OCI-LY3 (cell line): Measurements from ENCODE around the gene CHRM2.

Source experiments
- H2AFZ ChIP-seq: fragments of 200-600, 300-600 bp; shearing (Covaris generic); 2 replicates; pipeline ENCODE4 v1.6.0; 2014; ENCODE audit warnings: antibody characterized with exemption, low read depth, low read length
- H3K27ac ChIP-seq: fragments of 200-600, 300-600 bp; sonication (generic); 2 replicates; pipeline ENCODE4 v1.5.1; 2014; ENCODE audit warnings: mild to moderate bottlenecking, low read length, moderate library complexity, mixed read lengths
- H3K27me3 ChIP-seq: fragments of 200-600, 300-600 bp; sonication (generic); 2 replicates; pipeline ENCODE4 v1.6.1; 2014; ENCODE audit warnings: low read depth, low read length, mixed read lengths
- H3K36me3 ChIP-seq: fragments of 200-600, 300-600 bp; sonication (generic); replicated peaks from 2 replicates; pipeline ENCODE3; 2014; ENCODE audit warnings: low read depth, low read length, mixed read lengths
- H3K4me1 ChIP-seq: fragments of 300-600, 200-600 bp; sonication (generic); 2 replicates; pipeline ENCODE4 v1.6.1; 2014; ENCODE audit warnings: low read length, mixed read lengths
- H3K4me2 ChIP-seq: fragments of 200-600, 300-600 bp; sonication (generic); 2 replicates; pipeline ENCODE4 v1.6.1; 2014; ENCODE audit warnings: low read length, mixed read lengths
- H3K4me3 ChIP-seq: fragments of 300-600, 200-600 bp; sonication (generic); 2 replicates; pipeline ENCODE4 v1.5.1; 2014; ENCODE audit warnings: antibody characterized with exemption, mild to moderate bottlenecking, low read length, moderate library complexity
- H3K79me2 ChIP-seq: fragments of 300-600, 200-600 bp; shearing (Covaris generic); 2 replicates; pipeline ENCODE4 v1.6.1; 2014; ENCODE audit warnings: mild to moderate bottlenecking, low read length, mixed read lengths
- H3K9ac ChIP-seq: fragments of 300-600, 200-600 bp; shearing (Covaris generic); 2 replicates; pipeline ENCODE4 v1.6.0; 2014; ENCODE audit warnings: mild to moderate bottlenecking, low read length, moderate library complexity
- H3K9me3 ChIP-seq: fragments of 200-600, 300-600 bp; shearing (Covaris generic); 2 replicates; pipeline ENCODE4 v1.6.1; 2014; ENCODE audit warnings: low read length, mixed read lengths; ENCODE audit not compliant: insufficient read depth
- H4K20me1 ChIP-seq: fragments of 200-600, 300-600 bp; sonication (generic); 2 replicates; pipeline ENCODE4 v1.6.1; 2016; ENCODE audit warnings: low read length, mixed read lengths; ENCODE audit not compliant: insufficient read depth
- CTCF ChIP-seq: fragments of 200-600, 300-600 bp; sonication (generic); IDR thresholded peaks from 2 replicates; pipeline ENCODE4 v1.5.1; 2014; ENCODE audit warnings: antibody characterized with exemption, low read length, low read depth
- EZH2phosphoT487 ChIP-seq: fragments of 200-600 bp; shearing (Covaris generic); IDR thresholded peaks from 2 replicates; pipeline ENCODE4 v1.6.1; 2018; ENCODE audit warnings: antibody characterized with exemption, mixed run types, low read depth

CHRM2 gene

GRCh38 chr7:136853654-136854053 lies 14.8 kb upstream of the CHRM2 start:
- TF ChIP-seq EZH2phosphoT487 (no peak), CTCF (no peak)
- Histone ChIP-seq H3K79me2 (no peaks in the 10 kb centered on the region), H3K36me3 (no peaks in the 10 kb centered on the region), H2AFZ (no peak overlapping the region), H3K9ac (no peak overlapping the region), H3K4me2 (no peak overlapping the region), H3K27ac (no peak overlapping the region), H3K4me3 (no peak overlapping the region), H4K20me1 (no peaks in the 10 kb centered on the region), H3K9me3 (no peaks in the 10 kb centered on the region), H3K27me3 (no peaks in the 10 kb centered on the region), H3K4me1 (no peaks in the 10 kb centered on the region)

GRCh38 chr7:136857573-136857972 lies 10.9 kb upstream of the CHRM2 start:
- no peak overlapping the region for H3K9ac ChIP-seq
- TF ChIP-seq EZH2phosphoT487, result no peak
- TF ChIP-seq CTCF, result no peak
- H3K27me3 ChIP-seq, result no peaks in the 10 kb centered on the region
- no peaks in the 10 kb centered on the region for H3K4me1 ChIP-seq
- no peaks in the 10 kb centered on the region for H3K79me2 ChIP-seq
- no peaks in the 10 kb centered on the region for H4K20me1 ChIP-seq
- H3K9me3 ChIP-seq, result no peaks in the 10 kb centered on the region
- no peak overlapping the region for H2AFZ ChIP-seq
- no peak overlapping the region for H3K4me2 ChIP-seq
- no peak overlapping the region for H3K4me3 ChIP-seq
- no peaks in the 10 kb centered on the region for H3K36me3 ChIP-seq
- no peak overlapping the region for H3K27ac ChIP-seq

GRCh38 chr7:136859803-136860202 lies 8.6 kb upstream of the CHRM2 start:
- TF ChIP-seq CTCF (no peak), EZH2phosphoT487 (no peak)
- Histone ChIP-seq H3K9ac (no peak overlapping the region), H3K4me3 (no peak overlapping the region), H3K79me2 (no peaks in the 10 kb centered on the region), H3K4me2 (no peak overlapping the region), H3K27me3 (no peaks in the 10 kb centered on the region), H3K4me1 (no peaks in the 10 kb centered on the region), H3K36me3 (no peaks in the 10 kb centered on the region), H2AFZ (no peak overlapping the region), H3K27ac (no peak overlapping the region), H3K9me3 (no peaks in the 10 kb centered on the region), H4K20me1 (no peaks in the 10 kb centered on the region)

GRCh38 chr7:136865236-136865635 lies 3.2 kb upstream of the CHRM2 start:
- Histone ChIP-seq H3K27ac (no peak overlapping the region), H3K9ac (no peak overlapping the region), H3K9me3 (no peaks in the 10 kb centered on the region), H3K27me3 (no peaks in the 10 kb centered on the region), H2AFZ (no peak overlapping the region), H4K20me1 (no peaks in the 10 kb centered on the region), H3K4me1 (no peaks in the 10 kb centered on the region), H3K36me3 (no peaks in the 10 kb centered on the region), H3K79me2 (no peaks in the 10 kb centered on the region), H3K4me3 (no peak overlapping the region), H3K4me2 (no peak overlapping the region)
- TF ChIP-seq EZH2phosphoT487 (no peak), CTCF (no peak)
